Endothelial cell of coronary artery (primary cell): ENCODE data around the gene PPCS. TPM values are rescaled to one million over a fixed set of nuclear protein-coding genes. Genes with fewer than 3 reads are reported as not detected.

Experiments
- total RNA-seq: library from RNA; depleted of rRNA; stranded (reverse); fragments of >200 nt; gene quantifications from 2 replicates; pipeline ENCODE4 v1.2.3, GENCODE V29; 2014

Gene PPCS
- total RNA-seq: 19.3 and 23.9 TPM in 2 replicates

GRCh38 chr1:42456010-42456753 is at the start of gene PPCS, which contains the start of gene ZMYND12:
Gene PPCS (plus strand): TSS chr1:42456543. CDS start chr1:42456566, 23 bp downstream.
Gene ZMYND12 (minus strand): TSS chr1:42456022. CDS start chr1:42455997, 25 bp downstream.

GRCh38 chr1:42462828-42463763 is 6.8 kb downstream of the PPCS start, which contains the start of gene CCDC30:
Gene CCDC30 (plus strand): TSS chr1:42463286. CDS start chr1:42480552, 17,266 bp downstream.

Other genes starting within 250 kb of the PPCS start
- gene FOXJ3, start 121.3 kb upstream of the PPCS start, total RNA-seq: 15.1 and 21.5 TPM in 2 replicates
- under 0.01 TPM in 2 replicates for gene RIMKLA, start 75.8 kb upstream of the PPCS start, total RNA-seq
- 0.27 and 0.28 TPM in 2 replicates for gene ZMYND12, start 521 bp upstream of the PPCS start, total RNA-seq
- 0.27 and 0.85 TPM in 2 replicates for gene CCDC30, start 6.7 kb downstream of the PPCS start, total RNA-seq
- 28.7 and 40.3 TPM in 2 replicates for gene PPIH, start 201.9 kb downstream of the PPCS start, total RNA-seq
- gene YBX1, start 225.9 kb downstream of the PPCS start, total RNA-seq: 715 and 801 TPM in 2 replicates